ENCODE measurements around the gene SLC6A11.

DNA sequence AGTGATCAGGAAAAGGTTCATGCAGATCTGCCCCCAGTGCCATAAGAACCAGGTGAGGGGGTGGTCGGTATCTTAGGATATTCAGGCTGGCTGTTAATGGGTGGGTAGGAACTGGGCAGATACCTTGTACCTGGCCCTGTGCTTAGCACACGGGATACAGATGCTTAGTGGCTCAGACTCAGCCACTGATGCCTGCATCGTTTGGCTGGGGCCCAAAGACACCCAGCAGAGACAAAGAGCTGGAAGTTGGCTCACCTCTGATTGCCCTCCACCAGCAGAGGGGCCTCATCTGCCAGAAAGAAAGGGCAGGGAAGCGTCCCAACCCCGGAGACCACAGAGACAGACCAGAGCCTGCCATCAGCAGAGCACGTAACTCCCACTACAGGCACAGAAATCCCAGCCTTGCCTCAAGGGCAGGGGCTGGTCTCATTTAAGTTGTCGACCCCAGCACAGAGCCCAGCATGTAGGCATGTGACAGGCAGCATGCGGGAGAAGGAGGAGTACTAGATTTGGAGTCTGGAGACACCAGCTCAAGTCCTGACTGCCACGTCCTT, 112.5 kb downstream of the SLC6A11 start:
- no peak for TF ChIP-seq POLR2A (IDR thresholded peaks at IDR 0.05)
- TF ChIP-seq, protein P1, sequence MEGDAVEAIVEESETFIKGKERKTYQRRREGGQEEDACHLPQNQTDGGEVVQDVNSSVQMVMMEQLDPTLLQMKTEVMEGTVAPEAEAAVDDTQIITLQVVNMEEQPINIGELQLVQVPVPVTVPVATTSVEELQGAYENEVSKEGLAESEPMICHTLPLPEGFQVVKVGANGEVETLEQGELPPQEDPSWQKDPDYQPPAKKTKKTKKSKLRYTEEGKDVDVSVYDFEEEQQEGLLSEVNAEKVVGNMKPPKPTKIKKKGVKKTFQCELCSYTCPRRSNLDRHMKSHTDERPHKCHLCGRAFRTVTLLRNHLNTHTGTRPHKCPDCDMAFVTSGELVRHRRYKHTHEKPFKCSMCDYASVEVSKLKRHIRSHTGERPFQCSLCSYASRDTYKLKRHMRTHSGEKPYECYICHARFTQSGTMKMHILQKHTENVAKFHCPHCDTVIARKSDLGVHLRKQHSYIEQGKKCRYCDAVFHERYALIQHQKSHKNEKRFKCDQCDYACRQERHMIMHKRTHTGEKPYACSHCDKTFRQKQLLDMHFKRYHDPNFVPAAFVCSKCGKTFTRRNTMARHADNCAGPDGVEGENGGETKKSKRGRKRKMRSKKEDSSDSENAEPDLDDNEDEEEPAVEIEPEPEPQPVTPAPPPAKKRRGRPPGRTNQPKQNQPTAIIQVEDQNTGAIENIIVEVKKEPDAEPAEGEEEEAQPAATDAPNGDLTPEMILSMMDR (IDR thresholded peaks at IDR 0.05 in 8 of 11, conservative IDR thresholded peaks at IDR 0.05 in 3 of 11), result no peak
- no peak for TF ChIP-seq POLR2AphosphoS5 (IDR thresholded peaks at IDR 0.05)
